Activated CD4-positive, alpha-beta T cell treated with anti-CD3 and anti-CD28 coated beads, Interleukin-10, Interleukin-2, amounts not matched to agents 100 ng/mL and 50 ng/mL, durations not matched to agents 16 hours and 8 hours (primary cell): ENCODE measurements around the gene ASPSCR1.
A peak's percentile ranks its signal among the peaks of the same experiment; 100 is the strongest.
"Not testable (repeated sequence)": the region's sequence is repeated elsewhere in the genome, so short reads cannot be mapped to it uniquely, and the experiment has no call there.

Experiments used
- DNase-seq: peaks from one replicate; pipeline ENCODE4 v3.0.0-alpha.2; 2020

The ASPSCR1 gene

GRCh38 chr17:82025401-82026107 is 48.1 kb downstream of the ASPSCR1 start:
- DNase-seq: no peak

GRCh38 chr17:82028246-82028645 is 50.8 kb downstream of the ASPSCR1 start:
- no peak for DNase-seq

- no peak for DNase-seq
These were observed 51.5 kb downstream of the ASPSCR1 start for GRCh38 chr17:82028966-82029365.

- DNase-seq: no peak
These were observed 52.0 kb downstream of the ASPSCR1 start for GRCh38 chr17:82029391-82029790.

GRCh38 chr17:82029990-82030469 is 52.6 kb downstream of the ASPSCR1 start:
- no peak for DNase-seq

- DNase-seq: peak; percentile 89
These were observed 53.3 kb downstream of the ASPSCR1 start for GRCh38 chr17:82030470-82031302.

- no peak for DNase-seq
These were observed 54.0 kb downstream of the ASPSCR1 start, which contains the start of gene RAC3 for GRCh38 chr17:82031303-82031884. Gene RAC3, plus strand, starts transcription at chr17:82031678. Its CDS starts 84 bp downstream, at chr17:82031762.

- peak; percentile 58 for DNase-seq
These were observed 54.6 kb downstream of the ASPSCR1 start for GRCh38 chr17:82031885-82032627.

GRCh38 chr17:82033359-82034085 is 56.1 kb downstream of the ASPSCR1 start:
- DNase-seq: no peak

GRCh38 chr17:82034371-82035011 is 57.1 kb downstream of the ASPSCR1 start:
- no peak for DNase-seq

GRCh38 chr17:82035488-82035887 is 58.1 kb downstream of the ASPSCR1 start:
- no peak for DNase-seq

- no peak for DNase-seq
These were observed 58.7 kb downstream of the ASPSCR1 start for GRCh38 chr17:82035956-82036633.

- DNase-seq: no peak
These were observed 59.2 kb downstream of the ASPSCR1 start for GRCh38 chr17:82036634-82037091.

GRCh38 chr17:82037092-82037888 is 59.9 kb downstream of the ASPSCR1 start, which contains the start of gene DCXR:
Gene DCXR, minus strand, starts transcription at chr17:82037697. Its CDS starts 15 bp downstream, at chr17:82037682.
- DNase-seq: peak; percentile 98

- DNase-seq: no peak
These were observed 60.4 kb downstream of the ASPSCR1 start for GRCh38 chr17:82037889-82038195.

GRCh38 chr17:82038796-82039409 is 61.5 kb downstream of the ASPSCR1 start:
- not testable (repeated sequence) for DNase-seq

- no peak for DNase-seq
These were observed 62.4 kb downstream of the ASPSCR1 start for GRCh38 chr17:82039695-82040299.

- no peak for DNase-seq
These were observed 63.9 kb downstream of the ASPSCR1 start for GRCh38 chr17:82041144-82041814.
